LNCaP clone FGC (cell line): ENCODE data around the gene INPP4B.
"Not testable (repeated sequence)": the region's sequence is repeated elsewhere in the genome, so short reads cannot be mapped to it uniquely, and the experiment has no call there.

Experiments used
- DNase-seq: peaks from one replicate; pipeline ENCODE4 v3.0.0-alpha.2; 2011; ENCODE audit warnings: low read depth
- H3K4me3 ChIP-seq: 2 replicates; pipeline ENCODE4 v1.5.1; 2011; ENCODE audit warnings: mild to moderate bottlenecking, low read depth, low read length, control low read depth
- TF ChIP-seq, protein P1 (sequence below): IDR thresholded peaks from 2 replicates; pipeline ENCODE4 v1.5.1; 2012; ENCODE audit warnings: mild to moderate bottlenecking; ENCODE audit not compliant: control insufficient read depth, insufficient read depth; ENCODE audit errors: extremely low read depth

INPP4B gene

GRCh38 chr4:142079959-142080358, 766.1 kb downstream of the INPP4B start:
- DNase-seq = no peak
- TF ChIP-seq, protein P1, sequence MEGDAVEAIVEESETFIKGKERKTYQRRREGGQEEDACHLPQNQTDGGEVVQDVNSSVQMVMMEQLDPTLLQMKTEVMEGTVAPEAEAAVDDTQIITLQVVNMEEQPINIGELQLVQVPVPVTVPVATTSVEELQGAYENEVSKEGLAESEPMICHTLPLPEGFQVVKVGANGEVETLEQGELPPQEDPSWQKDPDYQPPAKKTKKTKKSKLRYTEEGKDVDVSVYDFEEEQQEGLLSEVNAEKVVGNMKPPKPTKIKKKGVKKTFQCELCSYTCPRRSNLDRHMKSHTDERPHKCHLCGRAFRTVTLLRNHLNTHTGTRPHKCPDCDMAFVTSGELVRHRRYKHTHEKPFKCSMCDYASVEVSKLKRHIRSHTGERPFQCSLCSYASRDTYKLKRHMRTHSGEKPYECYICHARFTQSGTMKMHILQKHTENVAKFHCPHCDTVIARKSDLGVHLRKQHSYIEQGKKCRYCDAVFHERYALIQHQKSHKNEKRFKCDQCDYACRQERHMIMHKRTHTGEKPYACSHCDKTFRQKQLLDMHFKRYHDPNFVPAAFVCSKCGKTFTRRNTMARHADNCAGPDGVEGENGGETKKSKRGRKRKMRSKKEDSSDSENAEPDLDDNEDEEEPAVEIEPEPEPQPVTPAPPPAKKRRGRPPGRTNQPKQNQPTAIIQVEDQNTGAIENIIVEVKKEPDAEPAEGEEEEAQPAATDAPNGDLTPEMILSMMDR = no peak

GRCh38 chr4:142077048-142077447, 769.1 kb downstream of the INPP4B start:
- TF ChIP-seq, protein P1 = no peak
- DNase-seq = no peak
- H3K4me3 ChIP-seq = no peak overlapping the region

More at GRCh38 chr4:142079959-142080358, 766.1 kb downstream of the INPP4B start:
- no peak overlapping the region for H3K4me3 ChIP-seq

DNA sequence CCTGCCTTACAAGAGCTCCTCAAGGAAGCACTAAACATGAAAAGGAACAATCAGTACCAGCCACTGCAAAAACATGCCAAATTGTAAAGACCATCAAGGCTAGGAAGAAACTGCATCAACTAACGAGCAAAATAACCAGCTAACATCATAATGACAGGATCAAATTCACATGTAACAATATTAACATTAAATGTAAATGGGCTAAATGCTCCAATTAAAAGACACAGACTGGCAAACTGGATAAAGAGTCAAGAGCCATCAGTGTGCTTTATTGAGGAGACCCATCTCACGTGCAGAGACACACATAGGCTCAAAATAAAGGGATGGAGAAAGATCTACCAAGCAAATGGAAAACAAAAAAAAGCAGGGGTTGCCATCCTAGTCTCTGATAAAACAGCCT, 777.8 kb downstream of the INPP4B start:
- DNase-seq, H3K4me3 ChIP-seq: not testable (repeated sequence)

DNA sequence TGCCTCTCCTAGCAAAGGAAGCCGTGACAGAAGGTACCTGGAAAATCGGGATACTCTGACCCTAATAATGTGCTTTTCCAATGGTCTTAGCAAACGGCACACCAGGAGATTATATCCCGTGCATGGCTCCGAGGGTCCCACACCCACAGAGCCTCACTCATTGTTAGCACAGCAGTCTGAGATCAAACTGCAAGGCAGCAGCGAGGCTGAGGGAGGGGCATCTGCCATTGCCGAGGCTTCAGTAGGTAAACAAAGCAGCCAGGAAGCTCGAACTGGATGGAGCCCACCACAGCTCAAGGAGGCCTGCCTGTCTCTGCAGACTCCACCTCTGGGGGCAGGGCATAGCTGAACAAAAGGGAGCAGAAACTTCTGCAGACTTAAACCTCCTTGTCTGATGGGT, 779.5 kb downstream of the INPP4B start:
- DNase-seq, H3K4me3 ChIP-seq: not testable (repeated sequence)

GRCh38 chr4:142065086-142065647, 780.9 kb downstream of the INPP4B start:
- H3K4me3 ChIP-seq = no peak overlapping the region
- TF ChIP-seq, protein P1 = no peak

DNA sequence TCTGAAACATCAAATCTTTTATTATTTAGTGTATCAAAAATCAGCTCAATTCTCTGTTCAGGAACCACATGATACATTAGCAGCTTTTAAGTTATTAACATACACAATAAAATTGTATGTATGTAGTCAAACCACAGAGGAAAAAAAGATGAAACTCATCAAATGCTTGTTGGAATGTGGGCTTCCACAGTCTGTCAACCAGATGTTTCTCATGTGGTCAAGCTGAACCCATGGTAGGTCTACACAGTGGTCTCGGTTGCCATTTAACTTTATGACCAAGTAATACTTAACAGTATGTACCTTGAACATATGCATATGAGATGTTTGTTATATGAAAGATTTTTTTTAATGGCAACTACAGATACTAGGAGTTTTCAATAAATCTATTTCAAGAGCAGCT, 781.9 kb downstream of the INPP4B start:
- H3K4me3 ChIP-seq = no peak overlapping the region
- TF ChIP-seq, protein P1 = no peak
- no peak for DNase-seq

More at GRCh38 chr4:142065086-142065647, 780.9 kb downstream of the INPP4B start:
- DNase-seq = no peak

- peak; percentile 60 for DNase-seq
- TF ChIP-seq, protein P1 = no peak
- H3K4me3 ChIP-seq = no peak overlapping the region
Measured at GRCh38 chr4:142045996-142046395, 800.1 kb downstream of the INPP4B start.

- H3K4me3 ChIP-seq = no peak overlapping the region
- no peak for DNase-seq
- TF ChIP-seq, protein P1 = no peak
Measured at GRCh38 chr4:142044271-142044670, 801.8 kb downstream of the INPP4B start.
